ENCODE data around the gene YAE1. TPM values are rescaled to one million over a fixed set of nuclear protein-coding genes. Genes with fewer than 3 reads are reported as not detected.
A peak's percentile ranks its signal among the peaks of the same experiment; 100 is the strongest.

Gene YAE1
- total RNA-seq, 4 donors from 2014 or later = 14.9 to 49.6 (median 31.8) TPM

- H3K4me3 ChIP-seq = no peak overlapping the region
- no peaks in the 10 kb centered on the region for H3K36me3 ChIP-seq
- H3K9me3 ChIP-seq = no peaks in the 10 kb centered on the region
- H3K27ac ChIP-seq = no peak overlapping the region
- TF ChIP-seq POLR2A (IDR thresholded peaks at IDR 0.05) = no peak
- TF ChIP-seq, protein P1, sequence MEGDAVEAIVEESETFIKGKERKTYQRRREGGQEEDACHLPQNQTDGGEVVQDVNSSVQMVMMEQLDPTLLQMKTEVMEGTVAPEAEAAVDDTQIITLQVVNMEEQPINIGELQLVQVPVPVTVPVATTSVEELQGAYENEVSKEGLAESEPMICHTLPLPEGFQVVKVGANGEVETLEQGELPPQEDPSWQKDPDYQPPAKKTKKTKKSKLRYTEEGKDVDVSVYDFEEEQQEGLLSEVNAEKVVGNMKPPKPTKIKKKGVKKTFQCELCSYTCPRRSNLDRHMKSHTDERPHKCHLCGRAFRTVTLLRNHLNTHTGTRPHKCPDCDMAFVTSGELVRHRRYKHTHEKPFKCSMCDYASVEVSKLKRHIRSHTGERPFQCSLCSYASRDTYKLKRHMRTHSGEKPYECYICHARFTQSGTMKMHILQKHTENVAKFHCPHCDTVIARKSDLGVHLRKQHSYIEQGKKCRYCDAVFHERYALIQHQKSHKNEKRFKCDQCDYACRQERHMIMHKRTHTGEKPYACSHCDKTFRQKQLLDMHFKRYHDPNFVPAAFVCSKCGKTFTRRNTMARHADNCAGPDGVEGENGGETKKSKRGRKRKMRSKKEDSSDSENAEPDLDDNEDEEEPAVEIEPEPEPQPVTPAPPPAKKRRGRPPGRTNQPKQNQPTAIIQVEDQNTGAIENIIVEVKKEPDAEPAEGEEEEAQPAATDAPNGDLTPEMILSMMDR (IDR thresholded peaks at IDR 0.05) = no peak
- H3K27me3 ChIP-seq = no peaks in the 10 kb centered on the region
- no peak for DNase-seq
- H3K4me1 ChIP-seq = peaks cover 0 to 9% (median 0%) of the 10 kb centered on the region in 4 donors
Measured at GRCh38 chr7:39527296-39527695, 38.9 kb upstream of the YAE1 start.

- DNase-seq = no peak
- Histone ChIP-seq H3K27me3 (no peaks in the 10 kb centered on the region), H3K9me3 (no peaks in the 10 kb centered on the region), H3K27ac (no peak overlapping the region), H3K4me3 (no peak overlapping the region), H3K36me3 (no peaks in the 10 kb centered on the region), H3K4me1 (peaks cover 0 to 9% (median 0%) of the 10 kb centered on the region in 4 donors)
- TF ChIP-seq, protein P1 (IDR thresholded peaks at IDR 0.05) = no peak
- TF ChIP-seq POLR2A (IDR thresholded peaks at IDR 0.05) = no peak
Measured at GRCh38 chr7:39527951-39528350, 38.3 kb upstream of the YAE1 start.

DNA sequence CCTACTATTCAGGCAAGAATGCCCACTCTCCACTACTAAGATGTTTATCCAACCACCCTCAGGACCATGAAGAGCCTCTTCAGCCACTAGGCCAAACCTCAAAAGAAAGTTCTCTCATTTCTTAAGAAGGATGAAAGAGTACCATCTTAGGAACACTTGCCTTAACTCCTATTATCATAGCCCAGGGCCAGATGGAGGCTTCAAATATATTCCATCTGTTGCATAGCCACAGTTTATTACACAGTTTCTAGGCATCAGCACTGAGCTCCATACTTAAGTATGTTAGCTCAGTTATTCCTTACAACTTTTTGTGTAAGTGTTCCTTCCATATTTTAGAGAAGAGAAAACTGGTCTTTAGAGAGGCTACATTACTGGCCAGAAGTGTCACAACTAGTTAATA is 37.4 kb upstream of the YAE1 start:
- TF ChIP-seq, protein P1 (IDR thresholded peaks at IDR 0.05) = no peak
- TF ChIP-seq POLR2A (IDR thresholded peaks at IDR 0.05) = no peak
- Histone ChIP-seq H3K27ac (no peak overlapping the region), H3K4me1 (peaks cover 0 to 13% (median under 1%) of the 10 kb centered on the region in 4 donors), H3K4me3 (no peak overlapping the region), H3K27me3 (no peaks in the 10 kb centered on the region), H3K36me3 (no peaks in the 10 kb centered on the region), H3K9me3 (no peaks in the 10 kb centered on the region)
- no peak for DNase-seq

- H3K4me1 ChIP-seq = peaks cover 0 to 19% (median 3%) of the 10 kb centered on the region in 4 donors
Measured at GRCh38 chr7:39529582-39529981, 36.6 kb upstream of the YAE1 start.

DNA sequence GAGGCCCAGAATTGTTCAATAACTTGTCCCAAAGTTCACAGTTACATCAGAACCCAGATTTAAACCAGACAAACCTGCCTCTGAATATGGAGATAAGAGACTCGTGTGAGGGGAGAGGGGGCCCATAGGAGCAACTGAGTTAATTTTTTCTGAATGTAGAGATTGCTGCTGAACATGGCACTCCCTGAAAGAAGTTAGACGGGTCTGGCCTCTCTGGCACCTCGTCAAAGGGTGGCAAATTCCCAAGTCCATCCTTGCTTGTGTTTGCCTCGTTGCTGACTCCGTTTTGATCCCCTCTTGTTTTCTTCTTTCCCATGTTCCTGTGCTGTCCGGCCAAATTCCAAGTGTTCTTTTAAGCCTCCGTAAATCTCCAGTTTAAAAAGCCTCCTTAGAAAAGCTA is 35.2 kb upstream of the YAE1 start:
- peak in 2 of 3 donors; percentile 57 to 58 for DNase-seq
- Histone ChIP-seq H3K9me3 (no peaks in the 10 kb centered on the region), H3K27ac (peak overlapping the region in 1 of 4 donors; percentile 69), H3K4me1 (peaks cover 0 to 19% (median 3%) of the 10 kb centered on the region in 4 donors), H3K36me3 (no peaks in the 10 kb centered on the region), H3K27me3 (no peaks in the 10 kb centered on the region), H3K4me3 (no peak overlapping the region)
- TF ChIP-seq, protein P1 (IDR thresholded peaks at IDR 0.05) = no peak
- TF ChIP-seq POLR2A (IDR thresholded peaks at IDR 0.05) = no peak

More at GRCh38 chr7:39529582-39529981, 36.6 kb upstream of the YAE1 start:
- Histone ChIP-seq H3K9me3 (no peaks in the 10 kb centered on the region), H3K36me3 (no peaks in the 10 kb centered on the region), H3K4me3 (no peak overlapping the region), H3K27me3 (no peaks in the 10 kb centered on the region), H3K27ac (no peak overlapping the region)
- DNase-seq = no peak
- TF ChIP-seq, protein P1 (IDR thresholded peaks at IDR 0.05) = no peak

DNA sequence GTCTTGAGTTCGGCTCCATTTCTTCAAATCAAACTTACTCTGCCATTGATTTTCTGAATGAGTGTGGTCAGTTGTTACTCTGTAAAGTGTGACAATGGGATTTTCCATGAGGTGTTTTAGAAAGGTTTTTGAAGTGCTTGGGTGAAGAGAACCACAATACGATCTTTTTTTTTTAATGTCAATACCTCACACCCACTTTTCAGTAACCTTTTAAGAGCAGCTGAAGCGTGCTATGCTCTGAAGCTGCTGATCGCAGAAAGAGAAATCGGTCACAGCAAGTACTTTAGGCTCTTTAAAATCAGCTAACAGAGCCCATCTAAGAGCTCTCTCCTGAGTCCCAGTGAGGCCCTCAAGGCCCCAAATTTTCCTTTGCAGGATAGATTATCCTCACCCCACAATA is 34.4 kb upstream of the YAE1 start:
- TF ChIP-seq, protein P1 (IDR thresholded peaks at IDR 0.05) = no peak
- TF ChIP-seq POLR2A (IDR thresholded peaks at IDR 0.05) = no peak
- no peak for DNase-seq
- Histone ChIP-seq H3K36me3 (no peaks in the 10 kb centered on the region), H3K9me3 (no peaks in the 10 kb centered on the region), H3K4me1 (peaks cover 0 to 19% (median 3%) of the 10 kb centered on the region in 4 donors), H3K4me3 (no peak overlapping the region), H3K27ac (no peak overlapping the region), H3K27me3 (no peaks in the 10 kb centered on the region)

Data from Peyer's patch (tissue), 4 donors.